DMS 273 treated with DMSO at 0.1 percent for 48 hours (cell line): ENCODE measurements around the gene CPT1A.

Experiments used
- DNase-seq: peaks from one replicate; lab custom pipeline; 2025; lab: John Stamatoyannopoulos, UW

The CPT1A gene

GRCh38 chr11:68854273-68854958 lies 12.7 kb upstream of the CPT1A start:
- DNase-seq, result no peak

GRCh38 chr11:68852628-68853027 lies 10.9 kb upstream of the CPT1A start:
- DNase-seq, result no peak

GRCh38 chr11:68848429-68848828 lies 6.7 kb upstream of the CPT1A start:
- DNase-seq, result no peak

GRCh38 chr11:68847395-68847794 lies 5.7 kb upstream of the CPT1A start:
- DNase-seq, result no peak

- DNase-seq, result no peak
These were observed 3.8 kb upstream of the CPT1A start for GRCh38 chr11:68845351-68846002.

GRCh38 chr11:68844801-68845200 lies 3.1 kb upstream of the CPT1A start:
- no peak for DNase-seq

GRCh38 chr11:68844376-68844775 lies 2.7 kb upstream of the CPT1A start:
- no peak for DNase-seq

- peak; percentile 22 for DNase-seq
These were observed 2.1 kb upstream of the CPT1A start for GRCh38 chr11:68843703-68844312.

- no peak for DNase-seq
These were observed 1.4 kb upstream of the CPT1A start for GRCh38 chr11:68843052-68843561.

- no peak for DNase-seq
These were observed 823 bp upstream of the CPT1A start for GRCh38 chr11:68842427-68843051.

- no peak for DNase-seq
These were observed 759 bp downstream of the CPT1A start for GRCh38 chr11:68840661-68841653.

GRCh38 chr11:68839911-68840641 lies 1.6 kb downstream of the CPT1A start:
- DNase-seq, result no peak

- DNase-seq, result peak; percentile 63
These were observed 2.5 kb downstream of the CPT1A start for GRCh38 chr11:68839054-68839865.

GRCh38 chr11:68838572-68838964 lies 3.1 kb downstream of the CPT1A start:
- no peak for DNase-seq

- no peak for DNase-seq
These were observed 3.8 kb downstream of the CPT1A start for GRCh38 chr11:68837583-68838571.

GRCh38 chr11:68835749-68836148 lies 6.0 kb downstream of the CPT1A start:
- no peak for DNase-seq

GRCh38 chr11:68835328-68835727 lies 6.4 kb downstream of the CPT1A start:
- no peak for DNase-seq

- no peak for DNase-seq
These were observed 9.1 kb downstream of the CPT1A start for GRCh38 chr11:68832476-68833181.
